GM19328 (cell line): ENCODE results near the gene NAT9.

ENCODE experiments used
- ATAC-seq: cut with Tn5 transposase; IDR thresholded peaks from one replicate; pipeline ENCODE4 v1.9.1; 2021; ENCODE audit warnings: mild to moderate bottlenecking, moderate library complexity; ENCODE audit not compliant: unreplicated experiment

Gene NAT9

DNA sequence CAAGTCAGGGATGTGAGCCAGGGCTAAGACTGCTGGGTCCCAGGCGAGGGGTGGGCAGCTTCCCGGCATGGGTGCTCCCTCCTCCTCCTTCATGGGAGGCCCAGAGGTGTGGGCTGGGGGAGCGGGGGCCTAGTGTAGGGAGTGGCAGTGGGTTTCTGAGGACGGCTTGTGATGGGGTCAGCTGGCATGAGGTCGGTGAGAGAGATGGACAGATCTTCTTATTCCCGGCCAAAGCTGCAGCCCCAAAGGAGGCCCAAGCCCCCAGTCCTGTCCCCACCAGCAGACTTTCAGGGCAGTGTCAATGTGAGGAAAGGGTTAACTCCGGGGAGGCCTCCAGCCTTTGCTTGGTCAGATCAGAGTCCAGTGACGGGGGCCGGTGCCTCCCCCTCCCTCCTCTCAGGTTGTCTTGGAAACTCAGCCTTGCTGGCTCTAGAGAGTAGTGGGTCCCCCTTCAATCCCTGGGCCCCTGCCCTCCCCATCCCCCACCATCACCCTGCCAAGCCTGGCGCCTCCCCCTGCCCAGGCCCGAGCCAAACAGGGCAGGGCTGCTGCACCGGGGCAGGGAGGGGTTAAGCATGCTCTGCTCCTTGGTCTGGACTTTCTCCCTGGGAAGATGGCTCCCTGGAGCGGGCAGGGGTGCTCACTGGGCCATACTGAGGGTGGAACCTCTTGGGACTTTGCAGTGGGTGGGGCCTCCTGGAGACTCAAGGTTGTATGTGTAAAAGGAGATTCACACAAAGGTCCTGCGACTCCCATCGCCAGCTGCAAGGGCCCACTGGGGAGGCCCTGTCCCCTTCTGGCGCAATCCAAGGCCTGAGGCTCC lies 12.4 kb downstream of the NAT9 start:
- ATAC-seq: no peak

DNA sequence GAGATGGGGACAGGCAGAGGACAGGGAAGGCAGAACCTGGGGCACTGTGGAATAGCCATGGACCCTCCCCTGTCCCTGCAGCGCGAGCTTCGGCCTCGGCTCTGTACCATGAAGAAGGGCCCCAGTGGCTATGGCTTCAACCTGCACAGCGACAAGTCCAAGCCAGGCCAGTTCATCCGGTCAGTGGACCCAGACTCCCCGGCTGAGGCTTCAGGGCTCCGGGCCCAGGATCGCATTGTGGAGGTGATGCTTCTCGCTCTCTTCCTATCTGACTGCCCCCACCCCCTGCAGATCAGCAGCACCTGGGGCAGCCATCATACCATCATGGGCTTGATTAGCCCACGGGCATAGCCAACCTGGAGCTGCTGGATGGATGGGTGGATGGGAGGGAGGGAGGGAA lies 14.2 kb downstream of the NAT9 start:
- no peak for ATAC-seq

DNA sequence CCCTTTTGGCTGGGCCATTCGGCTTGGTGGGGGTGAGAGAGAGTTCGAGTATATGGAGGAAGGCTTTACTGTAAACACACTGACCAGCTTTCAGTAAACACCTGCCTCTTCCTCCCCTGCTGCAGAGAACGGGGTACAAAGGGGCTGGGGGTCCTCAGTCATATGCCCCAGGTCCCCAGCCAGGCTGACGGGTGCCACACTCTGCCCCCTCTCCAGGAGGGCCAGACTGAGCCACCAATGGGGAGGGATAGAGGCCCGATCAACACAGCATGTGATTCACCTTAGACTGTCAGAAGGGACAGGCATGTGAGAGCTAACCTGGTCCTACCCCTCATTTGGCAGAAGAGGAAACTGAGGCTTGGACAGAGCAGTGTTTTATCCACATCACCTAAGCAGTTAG lies 14.7 kb downstream of the NAT9 start:
- no peak for ATAC-seq

DNA sequence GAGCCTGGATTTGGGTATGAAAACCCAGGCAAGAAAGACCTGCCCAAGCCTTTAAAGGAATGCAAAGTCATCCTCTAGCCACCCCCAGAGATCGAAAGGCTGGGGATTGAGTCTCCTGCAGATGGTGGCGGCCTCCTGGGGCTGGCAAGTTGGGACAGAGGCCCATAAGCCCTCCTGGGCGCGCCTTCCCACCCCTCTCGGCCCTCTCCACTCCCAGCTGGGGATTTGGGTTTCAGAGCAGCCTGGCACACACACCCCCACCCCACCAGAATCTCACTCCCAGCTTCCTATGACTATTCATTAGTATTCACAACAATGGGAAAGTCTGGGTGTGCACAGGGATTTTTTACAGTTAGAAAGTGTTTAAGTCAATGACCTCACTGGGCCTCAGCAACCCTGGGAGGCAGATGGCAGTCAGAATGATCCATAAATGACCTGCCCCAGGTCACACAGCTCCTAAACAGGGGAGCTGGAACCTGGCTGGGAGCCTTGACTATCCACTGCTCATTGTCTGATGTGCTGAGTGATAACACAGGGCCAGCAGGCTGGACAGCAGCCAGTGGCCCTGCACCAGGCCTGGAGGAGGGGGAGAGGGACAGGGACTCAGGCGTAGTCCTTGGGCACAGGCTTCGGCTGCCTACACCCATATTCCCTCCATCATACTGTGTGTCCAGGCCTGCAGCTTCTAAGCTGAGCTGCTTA lies 15.6 kb downstream of the NAT9 start:
- no peak for ATAC-seq

DNA sequence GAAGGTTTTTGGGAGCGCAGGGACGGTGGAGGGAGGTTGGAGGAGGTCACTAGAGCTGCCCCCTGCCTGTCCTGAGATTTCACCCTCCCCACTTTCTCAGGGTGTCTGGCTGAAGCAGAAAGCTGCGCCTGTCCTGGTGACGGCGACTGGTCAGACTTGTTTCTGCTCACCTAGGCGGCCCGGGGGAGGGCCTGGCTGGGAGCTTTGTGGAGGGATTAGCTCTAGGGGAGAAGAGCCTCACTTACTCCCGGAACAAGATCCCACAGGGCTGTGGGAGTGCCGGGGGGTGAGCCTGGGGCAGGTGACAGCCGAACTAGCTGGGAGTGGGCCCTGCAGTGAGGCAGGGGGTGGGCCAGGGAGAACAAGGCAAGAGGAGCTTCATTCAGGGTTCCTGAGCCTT lies 16.2 kb downstream of the NAT9 start:
- ATAC-seq: no peak

DNA sequence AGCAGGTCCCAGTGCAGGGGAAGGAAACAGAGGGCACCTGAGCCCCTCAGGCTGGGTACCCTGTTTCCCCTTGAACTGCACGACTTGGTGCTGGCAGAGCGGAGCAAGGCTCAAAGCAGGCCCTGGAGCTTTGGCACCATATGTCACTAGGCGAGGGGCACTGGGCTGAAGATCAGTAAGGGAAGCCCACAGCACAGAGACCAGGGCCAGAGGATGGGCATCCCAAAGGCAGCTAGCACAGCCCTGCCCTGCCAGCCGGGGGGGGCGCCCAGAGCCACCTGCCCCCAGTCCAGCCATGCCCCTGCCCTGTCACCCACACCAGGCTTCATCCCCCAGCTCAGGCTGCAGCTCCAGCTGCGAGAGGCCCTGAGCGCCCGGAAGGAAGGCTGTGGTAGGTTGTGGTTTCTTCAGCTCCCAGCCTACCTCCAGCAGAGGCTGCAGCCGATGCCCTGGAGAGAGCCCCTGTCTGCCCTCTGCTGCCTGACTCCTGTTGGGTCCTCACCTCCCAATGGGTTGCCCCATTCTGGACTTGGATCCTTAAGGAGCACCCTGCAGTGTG lies 16.8 kb downstream of the NAT9 start:
- ATAC-seq: no peak

DNA sequence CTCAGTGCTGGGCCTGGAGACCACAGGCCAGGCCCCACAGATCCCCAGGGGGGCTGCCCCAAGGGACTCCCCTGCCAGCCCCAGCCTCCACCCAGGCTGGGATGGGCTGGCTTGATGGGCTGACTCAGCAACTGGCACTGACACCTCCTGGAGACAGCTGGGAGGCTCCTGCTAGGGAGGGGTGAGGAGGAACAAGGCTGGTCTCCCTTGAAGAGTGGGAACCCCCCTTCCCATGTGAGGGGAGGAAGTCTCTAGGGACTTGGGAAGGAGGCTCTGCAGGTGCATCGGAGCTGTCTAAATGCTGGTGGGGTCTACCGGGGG lies 17.3 kb downstream of the NAT9 start:
- ATAC-seq: no peak

DNA sequence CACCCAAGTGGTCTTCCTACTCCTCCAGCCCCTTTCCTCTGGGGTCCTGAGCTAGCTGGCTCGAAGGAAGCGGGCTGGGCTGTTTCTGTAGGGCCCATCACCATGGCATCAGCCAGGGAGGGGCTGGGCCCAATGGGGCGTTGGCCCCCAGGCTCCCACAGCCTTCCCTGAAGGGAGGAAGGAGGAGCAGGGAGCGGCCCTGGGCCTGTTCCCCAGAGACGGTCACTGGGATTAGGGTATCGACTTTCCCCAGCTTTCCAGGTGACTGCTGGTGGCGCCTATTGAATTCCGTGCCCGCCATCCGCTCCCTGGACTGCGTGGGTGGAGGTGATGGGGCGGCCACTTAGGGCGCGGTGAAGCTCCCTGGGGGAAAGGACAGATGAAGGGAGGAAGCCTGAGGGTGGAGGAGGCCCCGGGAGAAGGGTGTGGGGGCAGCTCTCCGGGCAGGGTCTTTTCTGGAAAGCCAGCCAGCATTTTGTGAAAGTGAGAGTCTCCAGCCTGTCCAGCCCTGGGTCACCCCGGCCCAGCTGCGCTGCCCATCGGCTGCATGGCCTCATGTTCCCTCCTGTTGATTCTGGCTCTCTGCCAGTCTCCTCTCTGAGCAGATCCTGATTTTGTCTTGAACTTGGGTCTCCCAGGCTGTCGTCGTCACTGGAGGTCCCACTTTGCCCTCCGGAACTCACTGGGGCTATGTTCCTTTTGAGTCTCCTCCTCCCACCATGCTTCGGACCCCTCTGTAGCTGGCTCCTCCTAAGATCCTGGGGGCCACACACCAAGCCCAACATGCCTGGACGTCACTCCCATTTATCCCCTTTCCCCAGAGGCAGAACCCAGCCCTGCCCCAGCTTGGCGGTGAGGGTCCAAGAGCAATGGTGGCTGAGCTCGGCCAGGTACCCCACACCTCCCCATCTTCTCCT lies 18.0 kb downstream of the NAT9 start:
- ATAC-seq: no peak

DNA sequence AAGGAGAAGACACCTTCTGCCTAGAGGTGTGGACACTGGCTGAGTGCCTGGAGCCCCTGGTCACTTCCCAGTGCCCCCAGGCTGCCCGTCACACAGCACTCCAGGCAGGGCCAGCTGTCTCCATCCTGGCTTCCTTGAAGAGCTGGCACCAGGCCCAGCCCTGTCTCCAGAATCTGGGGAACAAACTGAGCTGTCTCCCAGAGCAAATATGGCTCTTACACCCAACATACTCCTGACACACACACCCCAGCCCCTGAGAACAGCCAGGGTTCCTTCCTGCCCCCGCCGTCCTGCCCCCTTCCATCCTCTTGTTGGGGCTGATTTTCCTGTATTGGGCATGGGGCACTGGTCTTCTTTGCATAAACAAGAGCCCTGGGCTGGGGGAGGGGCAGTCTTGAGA lies 18.6 kb downstream of the NAT9 start:
- no peak for ATAC-seq

DNA sequence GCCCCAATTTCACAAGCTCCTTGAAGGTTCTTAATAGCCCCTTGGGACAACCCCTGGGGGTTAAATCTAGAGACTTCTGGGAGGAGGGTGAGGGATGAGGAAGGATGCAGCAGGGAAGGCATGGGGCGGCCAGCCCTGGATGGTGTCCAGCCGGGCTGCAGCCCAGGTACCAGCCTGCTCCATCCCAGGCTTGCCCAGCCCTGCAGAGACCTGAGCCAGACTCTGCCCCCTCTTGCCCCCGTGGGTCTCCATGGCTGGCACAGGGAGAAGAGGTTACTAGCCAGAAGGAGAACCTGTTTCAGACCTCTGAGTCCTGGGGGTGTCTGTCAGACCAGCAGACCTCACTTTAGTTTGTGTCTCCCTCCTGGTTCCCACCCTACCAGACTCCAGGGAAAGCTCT lies 19.3 kb downstream of the NAT9 start:
- no peak for ATAC-seq

DNA sequence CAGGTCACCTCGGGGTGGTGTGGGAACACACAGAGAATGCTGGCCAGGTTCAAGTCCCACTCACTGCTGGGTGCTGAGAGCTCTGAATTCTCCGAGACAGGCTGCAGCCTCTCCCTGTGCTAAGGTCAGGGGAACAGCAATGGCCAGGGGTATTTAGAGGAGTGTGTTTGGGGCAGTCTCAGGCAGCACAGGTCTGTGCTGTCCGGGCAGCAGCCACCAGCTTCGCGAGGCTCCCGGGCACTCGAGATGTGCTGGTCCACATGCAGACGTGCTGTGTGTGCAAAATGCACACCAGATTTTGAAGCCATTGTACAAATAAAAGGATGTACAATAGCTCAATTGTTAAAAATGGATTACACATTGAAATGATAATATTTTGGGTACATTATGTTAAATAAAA lies 20.6 kb downstream of the NAT9 start:
- ATAC-seq: no peak

DNA sequence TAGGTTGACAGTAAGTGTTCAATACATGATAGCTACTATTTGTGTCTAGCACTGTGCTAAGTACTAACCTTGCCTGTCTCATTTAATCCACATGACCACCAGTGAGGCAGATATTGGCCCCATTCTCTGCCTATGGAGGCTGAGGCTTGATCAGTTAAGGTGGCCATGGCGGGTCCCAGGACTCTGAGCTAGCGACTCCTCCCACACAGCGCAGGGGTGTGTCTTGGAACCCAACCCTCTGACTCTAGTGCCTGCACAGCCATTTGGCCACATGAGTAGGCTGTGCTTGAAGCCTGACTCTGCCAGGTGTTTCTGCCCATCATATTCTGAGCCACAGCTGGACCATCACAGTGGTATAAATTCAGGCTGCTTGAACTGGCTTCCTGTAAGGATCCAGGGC lies 21.3 kb downstream of the NAT9 start:
- no peak for ATAC-seq

DNA sequence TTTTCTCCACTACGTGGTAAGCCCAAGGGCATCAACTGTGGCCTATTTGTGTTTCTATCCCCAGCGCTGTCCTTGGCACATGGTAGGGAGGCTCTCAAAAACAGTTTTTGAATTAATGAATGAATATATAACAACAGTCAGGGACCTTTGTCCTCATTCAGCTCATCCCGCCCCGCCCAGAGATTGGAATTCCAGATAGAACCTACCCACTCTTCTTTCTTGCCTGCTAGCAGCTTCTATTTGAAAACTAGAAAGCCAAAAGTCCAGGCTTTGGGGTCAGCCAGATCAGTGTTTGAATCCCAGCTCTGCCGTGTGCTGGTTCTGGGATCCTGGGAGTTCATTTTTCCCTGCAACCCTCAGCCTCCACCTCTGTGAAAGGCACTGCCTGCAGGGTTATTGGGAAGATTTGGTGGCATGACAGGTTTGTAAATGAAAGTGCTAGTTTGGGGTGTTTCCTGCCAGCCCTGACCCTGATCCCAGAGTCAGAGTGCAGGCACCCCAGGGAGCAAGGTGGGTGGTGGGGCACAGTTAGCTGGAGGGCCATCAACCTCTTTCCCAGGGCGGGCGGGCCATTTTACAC lies 23.2 kb downstream of the NAT9 start:
- no peak for ATAC-seq

DNA sequence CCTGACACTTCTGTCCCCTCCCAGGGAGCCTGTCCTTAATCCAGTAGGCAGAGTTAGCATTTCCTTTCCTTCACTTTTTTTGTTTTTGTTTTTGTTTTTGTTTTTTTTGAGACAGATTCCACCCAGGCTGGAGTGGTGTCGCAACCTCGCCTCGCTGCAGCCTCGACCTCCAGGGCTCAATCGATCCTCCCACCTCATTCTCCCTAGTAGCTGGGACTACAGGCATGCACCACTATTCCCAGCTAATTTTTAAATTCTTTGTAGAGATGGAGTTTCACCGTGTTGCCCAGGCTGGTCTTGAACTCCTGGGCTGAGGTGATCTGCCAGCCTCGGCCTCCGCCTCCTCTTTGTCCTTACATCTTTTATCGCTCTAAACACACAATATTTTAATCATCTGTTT lies 23.7 kb downstream of the NAT9 start:
- no peak for ATAC-seq

DNA sequence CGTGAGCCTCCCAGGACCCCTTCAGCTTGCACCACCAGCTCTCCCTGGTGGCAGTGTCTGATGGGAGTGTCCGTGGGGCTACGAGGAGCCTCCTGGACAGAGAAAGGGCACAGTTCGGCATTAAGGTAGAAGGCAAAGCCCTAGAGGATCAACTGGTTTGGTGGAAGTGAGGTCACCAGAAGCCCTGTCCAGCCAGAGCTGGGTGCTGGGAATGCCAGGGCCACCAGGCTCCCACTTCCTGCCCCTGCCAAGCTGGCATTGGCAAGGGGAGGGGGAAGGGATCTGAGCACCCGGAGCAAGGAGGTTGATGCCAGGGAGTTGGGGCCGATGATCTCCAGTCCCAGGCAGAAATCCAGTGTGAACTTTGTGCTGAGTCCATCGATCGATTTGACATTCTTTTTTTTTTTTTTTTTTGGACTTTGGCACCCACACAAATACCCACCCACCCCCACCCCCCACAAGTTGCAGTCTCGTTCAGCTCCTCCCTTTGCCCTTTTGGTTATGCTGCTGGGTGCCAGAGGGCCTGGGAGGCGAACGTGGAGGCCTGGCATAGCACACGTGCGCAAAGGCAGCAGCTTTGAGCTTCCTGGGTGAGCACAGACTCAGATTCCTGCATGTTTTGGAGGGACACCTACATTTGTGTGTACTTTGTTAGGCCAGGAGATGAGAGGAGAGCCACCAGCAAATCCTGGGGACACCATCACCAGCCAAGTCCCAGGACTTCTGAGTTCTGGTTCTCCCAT lies 25.6 kb downstream of the NAT9 start:
- ATAC-seq: no peak

DNA sequence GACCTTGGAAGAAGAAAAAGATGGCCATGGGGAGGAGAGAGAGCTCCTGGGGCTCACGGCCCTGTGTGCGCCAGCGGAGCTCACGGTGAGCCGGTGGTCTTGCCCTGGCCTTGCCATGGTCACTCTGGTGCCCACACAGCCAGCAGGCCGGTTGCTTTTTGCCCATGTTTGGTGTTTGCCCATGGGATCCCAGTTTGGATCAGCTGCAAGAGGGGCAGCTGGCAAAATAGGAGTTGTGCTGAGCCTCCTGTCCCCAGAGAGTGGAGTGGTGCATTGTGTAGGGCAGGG lies 26.2 kb downstream of the NAT9 start:
- ATAC-seq: no peak

DNA sequence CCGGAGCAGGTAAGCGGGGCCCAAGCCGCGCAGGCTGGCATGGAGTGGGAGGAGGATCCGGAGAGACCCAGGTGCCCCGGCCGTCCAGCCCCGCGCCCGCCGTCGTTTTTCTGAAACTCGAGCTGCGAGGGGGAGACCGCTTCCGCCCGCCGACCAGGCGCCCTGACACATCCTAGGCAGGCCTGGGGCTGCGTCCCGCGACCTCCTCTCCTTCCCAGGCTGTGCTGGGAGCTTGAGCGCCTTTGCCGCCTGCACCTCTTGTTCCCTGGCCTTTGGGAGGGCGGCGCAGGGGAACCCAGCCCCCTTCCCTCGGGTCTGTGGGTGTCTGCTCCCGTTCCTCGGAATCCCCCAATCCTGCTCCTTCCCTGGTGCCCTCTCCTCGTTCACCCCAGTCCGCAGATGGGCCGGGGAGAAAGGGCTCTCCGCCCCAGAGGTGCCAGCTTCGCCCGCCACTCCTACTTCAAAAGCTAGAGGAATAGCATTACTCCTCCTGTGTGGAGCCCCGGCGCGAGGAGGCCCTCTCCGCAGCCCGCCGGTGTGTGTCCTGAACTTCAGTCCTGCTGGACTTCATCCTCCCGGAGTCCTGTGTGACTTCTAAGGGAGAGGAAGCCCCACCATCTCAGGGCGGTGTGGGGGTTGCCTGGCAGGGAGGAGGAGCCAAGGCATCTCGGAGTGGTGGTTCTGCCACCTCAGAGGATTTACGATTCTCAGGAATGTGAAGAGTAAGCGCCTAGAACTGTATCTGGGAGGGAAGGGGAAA lies 26.7 kb downstream of the NAT9 start:
- peak; percentile 6 for ATAC-seq

DNA sequence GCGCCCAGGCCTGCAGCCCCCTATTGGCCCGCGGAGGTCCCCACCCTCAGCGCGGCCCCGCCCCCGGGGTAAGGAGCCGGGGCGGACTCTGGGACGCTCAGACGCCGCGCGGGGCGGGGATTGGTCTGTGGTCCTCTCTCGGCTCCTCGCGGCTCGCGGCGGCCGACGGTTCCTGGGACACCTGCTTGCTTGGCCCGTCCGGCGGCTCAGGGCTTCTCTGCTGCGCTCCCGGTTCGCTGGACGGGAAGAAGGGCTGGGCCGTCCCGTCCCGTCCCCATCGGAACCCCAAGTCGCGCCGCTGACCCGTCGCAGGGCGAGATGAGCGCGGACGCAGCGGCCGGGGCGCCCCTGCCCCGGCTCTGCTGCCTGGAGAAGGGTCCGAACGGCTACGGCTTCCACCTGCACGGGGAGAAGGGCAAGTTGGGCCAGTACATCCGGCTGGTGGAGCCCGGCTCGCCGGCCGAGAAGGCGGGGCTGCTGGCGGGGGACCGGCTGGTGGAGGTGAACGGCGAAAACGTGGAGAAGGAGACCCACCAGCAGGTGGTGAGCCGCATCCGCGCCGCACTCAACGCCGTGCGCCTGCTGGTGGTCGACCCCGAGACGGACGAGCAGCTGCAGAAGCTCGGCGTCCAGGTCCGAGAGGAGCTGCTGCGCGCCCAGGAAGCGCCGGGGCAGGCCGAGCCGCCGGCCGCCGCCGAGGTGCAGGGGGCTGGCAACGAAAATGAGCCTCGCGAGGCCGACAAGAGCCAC lies 27.4 kb downstream of the NAT9 start, which contains the start of gene NHERF1:
TSS of gene NHERF1 (plus strand) at position 100 of the 750 bp plus-strand sequence. CDS start at position 319, 219 bp downstream.
- peak; percentile 85 for ATAC-seq

DNA sequence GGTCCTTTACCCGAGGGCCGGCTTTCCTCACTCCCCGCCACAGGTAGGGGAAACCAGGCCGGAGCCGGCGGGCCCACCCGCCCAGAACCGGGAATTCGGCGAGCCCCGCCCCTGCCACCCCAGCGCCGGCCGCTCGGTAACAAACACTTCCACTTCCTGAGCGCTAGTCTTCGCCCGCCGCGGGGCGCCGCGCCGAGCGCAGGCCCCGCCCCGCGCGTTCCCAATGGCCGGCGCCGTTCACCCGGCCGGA lies 27.9 kb downstream of the NAT9 start:
- ATAC-seq: no peak
